Activated T-cell treated with anti-CD3 and anti-CD28 coated beads, Interleukin-2, amount 50 U/mL, for 48 hours (primary cell): Measurements from ENCODE around the gene SLC2A2.

Source experiments
- DNase-seq, 2 experiments: peaks; one replicate each; pipeline ENCODE4 v3.0.0-alpha.2; 2020

The SLC2A2 gene

DNA sequence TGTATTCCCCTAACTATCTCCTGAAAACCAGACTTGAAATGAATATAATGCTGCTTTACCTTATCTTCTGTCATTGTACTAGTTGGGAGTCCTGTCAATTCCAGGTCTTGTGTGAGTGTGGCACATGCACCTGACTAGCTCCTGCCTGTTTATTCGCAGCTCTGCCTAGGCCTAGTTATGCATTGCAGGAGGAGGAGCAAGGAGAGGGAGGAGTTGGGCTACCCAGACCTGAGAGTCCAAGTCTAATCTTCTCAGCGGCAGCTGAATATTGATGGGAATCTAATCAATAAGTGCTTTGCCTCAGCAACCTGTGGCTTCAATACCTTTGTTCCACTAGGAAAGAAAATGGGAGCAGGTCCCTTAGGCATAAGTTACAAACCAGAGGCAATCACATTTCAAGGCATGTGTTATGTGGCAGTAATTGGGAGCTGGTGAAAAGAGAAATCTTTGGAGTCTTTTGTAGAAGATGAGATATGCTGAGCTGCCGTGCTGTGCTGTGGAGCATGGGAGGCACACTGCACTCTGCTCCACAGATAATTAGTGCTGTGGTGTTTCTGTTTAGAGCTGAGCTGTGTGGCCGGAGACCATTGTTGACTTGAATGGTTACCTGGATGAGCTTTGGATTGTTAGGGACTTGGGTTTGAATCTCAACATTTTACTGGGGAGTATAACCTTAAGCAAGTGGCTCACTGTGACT lies at the start of gene SLC2A2:
TSS of gene SLC2A2 (minus strand) at position 124 of the 697 bp plus-strand sequence. CDS start at position 74, 50 bp downstream.
- no peak for DNase-seq

DNA sequence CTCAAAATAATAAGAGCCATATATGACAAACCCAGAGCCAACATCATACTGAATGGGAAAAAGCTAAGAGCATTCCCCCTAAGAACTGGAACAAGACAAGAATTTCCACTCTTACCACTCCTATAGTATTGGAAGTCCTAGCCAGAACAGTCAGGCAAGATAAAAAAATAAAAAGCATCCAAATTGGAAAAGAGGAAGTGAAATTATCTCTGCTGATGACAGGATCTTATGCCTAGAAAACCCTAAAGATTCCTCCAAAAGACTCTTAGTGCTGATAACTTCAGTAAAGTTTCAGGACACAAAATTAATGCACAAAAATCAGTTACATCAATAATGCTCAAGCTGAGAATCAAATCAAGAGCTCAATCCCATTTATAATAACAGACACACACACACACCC lies 45.9 kb upstream of the SLC2A2 start:
- DNase-seq: no peak

DNA sequence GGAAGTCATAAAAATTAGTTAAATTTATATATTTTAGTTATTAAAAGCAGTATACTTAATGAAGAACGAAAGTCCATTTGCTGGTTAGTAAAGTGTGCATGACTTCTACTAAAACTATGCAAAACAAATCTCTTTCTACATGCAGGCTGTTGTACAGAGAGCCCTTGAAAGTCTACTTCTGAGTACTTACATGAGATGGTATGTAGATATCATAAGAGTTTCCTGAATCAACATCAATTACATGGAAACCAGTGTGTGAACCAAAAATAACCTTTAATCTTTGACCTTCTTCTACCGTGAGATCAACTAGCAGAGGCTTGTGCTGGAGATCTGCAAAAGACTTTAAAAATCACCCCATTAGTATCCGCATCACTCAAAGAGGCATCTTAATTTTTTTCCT lies 42.1 kb upstream of the SLC2A2 start:
- no peak for DNase-seq

DNA sequence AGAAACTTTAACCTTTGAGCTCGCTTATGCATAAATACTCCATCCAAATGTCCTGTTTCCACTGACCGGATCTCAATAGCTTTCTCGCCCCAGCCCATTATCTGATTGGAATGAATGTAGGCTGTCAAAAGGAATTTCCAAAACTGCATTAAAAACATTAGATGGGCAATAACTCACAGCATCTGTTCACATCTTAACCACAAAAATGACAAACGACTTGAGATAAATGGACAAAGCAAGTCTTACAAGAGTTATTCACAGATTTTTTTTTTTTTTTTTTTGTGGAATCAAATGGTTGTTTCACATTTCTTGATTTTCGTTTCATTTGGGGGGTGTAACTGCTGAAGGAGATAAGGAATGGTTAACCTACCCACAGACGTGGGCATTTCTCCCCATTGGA lies 39.7 kb upstream of the SLC2A2 start:
- DNase-seq: no peak

DNA sequence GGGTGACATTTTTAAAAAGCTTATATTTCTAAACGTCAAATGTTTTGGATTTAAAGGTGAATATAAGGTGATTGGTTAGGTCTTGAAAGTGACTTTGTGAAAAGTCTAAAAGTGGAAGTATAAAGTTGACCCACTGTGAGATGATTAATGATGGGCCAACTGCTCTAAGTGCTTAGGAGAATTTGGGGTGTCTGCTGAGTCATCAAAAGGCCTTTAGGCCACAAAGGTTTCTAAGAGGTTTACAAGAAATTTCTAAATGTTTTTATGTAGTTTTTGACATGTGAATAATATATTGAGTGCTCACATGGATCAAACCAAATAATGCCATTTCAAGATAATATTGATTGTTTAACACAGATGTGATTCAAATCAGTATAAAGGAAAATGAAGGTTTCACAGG lies 39.2 kb upstream of the SLC2A2 start:
- DNase-seq: no peak

DNA sequence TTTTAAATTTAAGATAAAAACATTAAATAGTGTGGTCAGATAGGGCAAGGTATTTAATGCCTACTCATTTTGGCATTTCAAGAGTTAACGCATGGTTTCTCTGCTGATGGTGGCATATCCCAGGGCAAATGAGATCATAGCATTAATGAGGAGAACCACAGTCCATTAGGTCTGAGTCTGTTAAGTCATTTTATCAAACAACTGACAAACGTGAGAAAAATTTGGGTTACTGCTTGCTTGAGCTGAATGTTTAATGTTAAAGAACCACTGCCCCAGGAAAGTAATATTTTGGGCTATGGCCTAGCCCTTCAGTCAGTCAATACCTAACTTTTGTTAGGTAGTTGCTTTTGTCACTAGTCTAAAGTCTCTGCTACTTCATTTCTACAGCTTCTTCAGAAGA lies 37.9 kb upstream of the SLC2A2 start:
- no peak for DNase-seq

DNA sequence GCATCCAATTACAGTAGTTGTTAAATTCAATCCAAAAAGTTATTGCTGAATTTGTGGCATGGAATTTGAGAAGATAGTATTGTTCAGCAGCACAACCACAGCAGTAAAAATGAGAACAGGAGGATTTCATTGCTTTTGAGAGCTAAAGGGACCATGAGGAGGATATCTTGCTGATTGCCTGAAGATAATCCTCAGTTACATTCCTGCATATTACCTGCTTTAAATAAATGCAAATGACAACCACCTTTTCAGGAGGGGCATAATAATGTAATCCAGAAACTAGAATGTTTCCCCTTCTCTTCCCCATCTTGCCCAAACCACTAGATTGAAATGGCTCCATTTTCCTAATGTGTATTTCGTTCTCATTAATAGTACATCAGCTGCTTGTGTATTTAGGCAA lies 35.2 kb upstream of the SLC2A2 start:
- DNase-seq: no peak

DNA sequence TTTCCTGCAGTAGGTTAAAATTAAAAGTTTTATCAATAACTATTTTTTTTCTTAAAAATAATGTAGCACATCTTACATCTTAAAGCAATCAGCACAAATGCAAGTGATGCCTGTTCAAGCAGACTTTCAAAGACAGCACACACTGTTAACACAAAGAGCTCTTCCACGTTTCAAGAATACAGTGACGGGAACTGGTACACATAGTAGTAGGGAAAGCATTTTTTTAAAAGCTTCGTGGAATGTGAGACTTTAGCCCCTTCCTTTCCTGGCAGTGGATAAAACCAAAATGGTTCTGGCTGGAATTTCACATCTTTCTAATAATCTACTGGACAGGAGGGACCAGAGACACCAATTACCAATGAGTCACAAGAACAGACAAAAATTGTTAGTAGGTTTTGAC lies 33.5 kb upstream of the SLC2A2 start:
- DNase-seq: no peak

DNA sequence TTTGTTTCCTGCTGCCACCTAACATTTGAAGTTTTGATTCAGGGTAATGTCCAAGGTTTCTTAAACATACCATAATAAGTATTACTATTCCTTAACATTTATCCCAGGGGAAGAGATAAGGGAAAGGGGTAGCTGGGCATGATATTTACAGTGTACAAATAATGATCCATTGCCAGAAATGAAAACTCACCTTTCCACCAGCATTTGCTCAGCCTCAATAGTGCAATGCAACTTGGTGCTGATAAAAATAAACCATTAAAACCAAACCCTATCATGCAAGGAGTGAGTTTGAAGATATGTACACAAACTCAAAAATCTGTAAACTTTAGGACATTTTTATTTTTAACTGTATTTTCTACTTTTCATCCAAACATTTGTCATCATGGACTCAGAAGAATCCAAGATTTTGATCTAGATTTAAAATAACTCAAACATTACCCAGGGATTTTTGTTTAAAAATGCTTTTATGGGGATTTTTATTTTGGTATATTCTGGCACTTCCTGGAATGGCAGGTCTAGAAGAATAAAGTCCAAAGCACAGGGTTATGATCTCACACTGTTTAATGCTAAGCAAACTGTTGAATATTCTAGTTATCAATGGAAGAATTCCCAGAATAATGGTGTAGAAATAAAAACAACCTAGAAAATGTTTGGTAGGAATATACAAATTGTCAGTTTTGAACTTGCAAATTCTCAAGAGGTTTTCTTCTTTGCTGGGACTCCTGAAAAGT lies 32.5 kb upstream of the SLC2A2 start:
- no peak for DNase-seq

DNA sequence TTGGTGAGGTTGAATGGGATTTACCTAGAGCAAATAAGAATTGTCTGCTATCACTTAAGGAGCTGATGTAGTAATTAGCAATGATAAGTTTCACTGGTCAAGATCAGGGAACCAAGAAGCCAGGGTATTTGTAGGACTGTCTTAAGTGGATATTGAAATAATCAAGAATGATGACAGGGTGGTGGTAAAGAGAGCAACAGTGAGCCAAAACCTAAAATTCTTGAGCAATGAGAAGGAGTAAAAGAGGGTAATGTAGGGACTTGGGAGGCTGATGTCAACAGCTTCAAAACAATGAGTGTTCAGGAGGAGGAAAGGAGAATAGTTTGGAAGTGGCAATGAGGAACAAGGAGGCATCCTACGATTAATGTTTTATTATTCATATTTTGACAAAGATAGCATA lies 31.5 kb upstream of the SLC2A2 start:
- no peak for DNase-seq

DNA sequence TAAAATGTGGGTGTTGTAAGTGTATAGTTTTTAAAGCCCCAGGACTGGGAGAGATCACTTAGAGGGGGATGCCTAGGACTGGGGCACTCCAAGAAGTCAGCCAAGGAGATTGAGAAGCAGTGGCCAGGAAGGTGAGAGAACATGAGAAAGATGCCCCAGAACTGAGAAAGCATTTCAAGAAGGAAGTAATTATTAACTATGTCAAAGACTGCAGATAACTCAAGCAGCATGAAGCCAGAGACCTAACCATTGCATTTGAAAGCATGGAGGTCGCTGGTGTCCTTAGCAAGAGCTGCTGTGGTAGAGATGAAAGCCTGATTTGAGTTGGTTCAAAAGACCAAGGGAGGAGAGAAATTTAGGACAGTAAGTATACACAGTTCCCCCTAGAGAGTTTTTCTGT lies 30.6 kb upstream of the SLC2A2 start:
- no peak for DNase-seq

DNA sequence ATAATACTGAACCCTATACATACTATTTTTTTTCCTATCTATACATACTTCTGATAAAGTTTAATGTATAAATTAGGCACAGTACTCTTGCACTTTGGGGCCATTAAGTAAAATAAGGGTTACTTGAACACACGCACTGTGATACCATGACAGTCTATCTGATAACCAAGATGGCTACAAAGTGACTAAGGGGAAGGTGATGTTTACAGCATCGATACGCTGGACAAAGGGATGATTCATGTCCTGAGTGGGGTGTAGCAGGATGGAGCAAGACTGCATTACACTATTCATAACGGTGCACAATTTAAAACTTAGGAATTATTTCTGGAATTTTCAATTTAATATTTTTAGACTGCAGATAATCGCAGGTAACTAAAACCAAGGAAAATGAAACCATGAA lies 30.0 kb upstream of the SLC2A2 start:
- no peak for DNase-seq

DNA sequence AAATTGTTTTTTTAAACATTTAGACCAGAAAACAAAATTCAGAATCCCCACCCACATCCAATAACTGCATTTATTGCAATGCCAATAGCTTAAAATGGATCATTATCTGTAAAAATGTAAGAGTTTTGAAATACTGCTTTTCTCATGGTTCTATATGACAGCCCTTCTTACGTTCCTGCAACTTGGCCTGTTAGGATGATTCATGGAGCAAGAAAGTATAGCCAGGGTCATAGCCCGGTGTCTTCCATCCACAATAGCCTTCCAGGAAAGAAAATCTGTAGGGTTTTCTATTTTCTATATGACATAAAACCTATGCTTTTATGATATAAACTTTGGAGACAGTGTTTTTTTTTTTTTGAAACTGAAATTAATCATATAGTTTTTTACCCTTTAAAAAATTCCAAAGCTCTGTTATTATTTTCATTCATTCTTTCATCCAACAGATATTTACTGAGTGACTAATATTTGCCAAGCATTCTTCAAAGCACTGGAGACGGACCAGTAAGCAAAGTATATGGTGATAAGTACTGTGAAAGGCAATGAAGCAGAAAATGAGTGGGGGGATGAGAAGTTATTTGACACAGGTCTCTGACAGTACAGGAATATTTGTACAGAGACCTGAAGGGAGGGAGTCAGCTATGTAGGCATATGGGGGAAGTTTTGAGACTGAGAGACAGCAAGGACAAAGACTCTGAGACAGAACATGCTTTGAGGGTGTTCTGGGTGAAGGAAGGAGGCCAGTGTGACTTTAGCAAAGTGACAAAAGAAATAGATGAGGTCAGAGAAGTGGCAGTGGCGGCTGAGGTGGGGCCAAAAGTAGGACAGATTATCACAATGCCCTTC lies 29.0 kb upstream of the SLC2A2 start:
- no peak for DNase-seq

DNA sequence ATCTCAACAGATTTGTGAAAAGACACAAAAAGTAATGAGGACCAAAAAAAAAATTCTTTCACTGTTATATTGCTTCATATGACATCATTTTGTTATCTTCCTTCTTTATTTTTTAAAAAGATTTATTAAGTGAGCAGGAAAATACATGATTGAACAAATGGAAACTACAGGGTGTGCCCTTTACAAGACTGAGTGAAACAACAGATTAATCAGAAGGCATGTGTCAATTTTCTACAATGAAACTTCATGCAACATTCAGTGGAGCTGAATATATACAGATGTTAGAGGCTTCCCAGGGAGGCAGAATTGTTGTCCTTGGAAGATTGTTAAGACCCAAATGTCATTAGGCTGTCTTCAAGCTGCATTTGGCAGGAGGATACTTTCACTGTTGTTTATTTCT lies 28.4 kb upstream of the SLC2A2 start:
- no peak for DNase-seq

DNA sequence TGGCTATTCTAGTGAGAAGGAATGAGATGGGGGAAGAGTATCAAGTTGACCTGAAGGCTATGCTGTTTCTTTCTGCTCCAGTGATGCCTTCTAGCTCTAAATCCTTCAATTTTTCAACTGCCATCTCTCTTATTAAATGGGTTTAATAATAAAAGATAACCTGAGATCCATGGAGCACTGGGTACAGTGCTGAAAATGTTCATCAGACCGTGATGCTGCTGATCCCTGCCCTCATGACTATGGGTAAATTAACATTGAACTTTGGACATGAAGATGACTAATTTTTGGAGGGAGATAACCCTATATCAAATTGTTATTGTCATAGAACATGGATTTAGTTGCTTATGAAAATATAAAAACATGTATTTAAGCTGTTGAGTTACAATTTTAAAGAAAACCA lies 27.7 kb upstream of the SLC2A2 start:
- DNase-seq: no peak

DNA sequence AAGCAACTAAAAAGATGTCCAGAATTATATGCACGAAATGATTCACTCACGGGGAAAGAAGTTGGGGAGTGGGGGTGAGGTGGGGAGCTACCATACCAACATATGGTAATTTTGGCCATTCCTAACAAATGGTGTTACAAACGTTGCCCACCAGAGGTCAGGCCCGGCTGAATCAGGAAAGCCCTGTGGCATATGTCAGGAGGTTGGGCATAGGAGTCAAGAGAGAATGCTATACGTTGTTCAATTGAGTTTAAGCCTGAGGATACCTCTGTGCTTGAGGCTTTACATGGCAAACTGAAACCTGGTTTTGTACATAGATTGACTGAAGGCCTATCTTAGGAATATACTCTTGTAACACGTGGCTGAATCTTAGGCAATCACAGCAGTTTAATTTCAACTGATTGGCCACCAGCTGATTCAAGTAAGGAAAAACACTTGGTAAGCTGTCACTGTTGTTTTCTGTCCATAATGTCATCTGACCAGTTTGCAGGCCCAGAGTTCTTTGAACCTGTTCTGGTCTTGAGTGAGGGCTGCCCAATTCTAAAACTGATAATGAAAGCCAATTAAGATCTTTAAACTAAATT lies 23.4 kb upstream of the SLC2A2 start:
- peak; percentile 48 to 60 for DNase-seq

DNA sequence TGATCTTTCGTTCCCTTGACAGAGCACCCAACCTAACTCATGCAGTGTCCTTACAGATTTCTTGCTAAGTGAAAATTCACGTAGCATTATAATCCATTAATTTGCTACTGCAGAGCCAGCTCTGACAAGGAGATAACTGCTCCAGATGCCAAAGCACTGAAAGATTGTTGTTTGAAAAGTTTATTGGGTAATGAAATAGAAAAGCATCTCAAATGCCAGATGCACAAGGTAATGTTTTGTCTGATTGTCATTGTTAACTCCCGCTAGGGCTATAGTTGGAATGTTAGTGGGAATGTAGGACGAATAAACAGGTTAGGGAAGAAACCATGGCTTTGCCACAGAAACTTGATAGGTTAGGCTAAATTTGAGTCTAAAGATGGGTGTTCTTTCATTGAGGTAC lies 20.2 kb upstream of the SLC2A2 start:
- no peak for DNase-seq

DNA sequence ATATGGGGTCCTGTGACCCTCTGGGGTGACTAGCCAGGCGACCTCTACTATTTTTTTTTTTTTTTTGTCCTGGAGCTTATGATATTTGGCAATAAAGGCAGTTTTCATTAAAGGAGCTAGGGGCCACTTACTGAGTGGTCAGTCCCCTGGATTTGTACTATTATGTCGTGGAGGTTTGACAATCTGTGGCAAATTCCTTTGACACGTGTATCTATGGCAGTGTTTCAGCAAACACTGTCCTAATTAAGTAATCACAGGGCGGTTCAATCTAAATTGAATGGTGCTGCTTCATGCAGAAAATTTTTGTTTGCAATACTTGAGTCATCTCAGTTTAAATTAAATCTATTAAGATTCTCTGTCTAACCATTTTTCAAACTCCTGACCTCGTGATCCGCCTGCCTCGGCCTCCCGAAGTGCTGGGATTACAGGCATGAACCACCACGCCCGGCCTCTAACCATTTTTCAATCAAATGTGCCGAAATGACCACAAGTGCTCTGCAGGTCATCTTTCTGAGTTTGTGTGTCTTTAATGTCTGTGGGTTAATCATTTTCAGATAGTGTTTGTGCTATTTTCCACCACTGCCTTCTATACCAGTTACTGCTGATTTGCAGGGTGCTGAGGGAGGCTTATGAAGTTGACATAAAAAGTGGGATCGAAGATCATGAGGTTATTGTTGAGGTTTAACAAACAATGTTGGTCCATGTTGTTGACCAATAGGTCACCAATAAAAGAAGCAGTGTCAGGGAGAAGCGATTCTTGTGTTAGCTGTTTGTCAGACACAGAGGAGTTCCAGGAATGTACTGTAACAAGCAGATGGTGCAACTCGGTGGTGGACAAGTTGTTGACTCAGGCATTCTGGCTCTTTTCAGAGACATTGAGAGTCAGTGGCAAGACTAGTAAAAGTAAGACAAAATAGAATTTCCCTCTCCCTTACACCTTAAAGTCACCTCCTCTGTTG lies 18.6 kb upstream of the SLC2A2 start:
- DNase-seq: no peak

DNA sequence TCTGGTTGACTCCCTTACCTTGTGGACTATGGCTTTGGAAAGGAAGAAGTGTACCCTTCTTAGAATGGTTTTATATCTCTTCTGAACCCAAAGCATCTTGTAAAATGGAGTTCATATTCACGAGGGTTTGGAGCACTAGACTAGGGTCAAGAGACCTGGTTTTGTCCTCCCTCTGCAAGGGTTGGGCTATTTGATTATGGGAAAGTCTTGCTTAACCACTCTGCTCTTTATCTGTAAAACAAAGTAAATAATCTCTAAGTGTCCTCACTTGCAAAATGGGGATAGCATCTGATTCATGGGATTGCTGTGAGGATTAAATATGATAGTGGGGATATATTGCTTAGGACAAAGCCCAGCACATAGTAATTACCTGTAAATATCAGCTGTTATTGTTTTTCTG lies 17.9 kb upstream of the SLC2A2 start:
- no peak for DNase-seq

DNA sequence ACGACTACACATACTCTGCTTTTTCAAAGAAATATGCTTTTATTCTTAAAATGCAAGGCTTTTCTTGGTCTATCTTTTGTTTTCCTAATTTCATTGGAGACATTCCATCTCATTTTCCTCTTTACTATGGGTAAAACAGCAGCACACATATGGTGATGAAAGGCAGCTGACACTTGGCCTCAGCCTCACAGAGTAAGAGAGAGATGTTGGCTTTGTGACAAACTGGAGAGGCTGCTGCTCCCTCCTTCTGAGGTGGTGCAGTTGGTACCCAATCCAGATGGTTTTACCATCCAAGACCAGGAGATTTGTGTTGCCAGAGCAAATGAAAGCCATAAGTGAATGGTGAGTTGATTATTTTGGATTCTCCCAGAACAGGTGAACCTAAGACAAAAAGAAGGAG lies 13.2 kb upstream of the SLC2A2 start:
- no peak for DNase-seq

DNA sequence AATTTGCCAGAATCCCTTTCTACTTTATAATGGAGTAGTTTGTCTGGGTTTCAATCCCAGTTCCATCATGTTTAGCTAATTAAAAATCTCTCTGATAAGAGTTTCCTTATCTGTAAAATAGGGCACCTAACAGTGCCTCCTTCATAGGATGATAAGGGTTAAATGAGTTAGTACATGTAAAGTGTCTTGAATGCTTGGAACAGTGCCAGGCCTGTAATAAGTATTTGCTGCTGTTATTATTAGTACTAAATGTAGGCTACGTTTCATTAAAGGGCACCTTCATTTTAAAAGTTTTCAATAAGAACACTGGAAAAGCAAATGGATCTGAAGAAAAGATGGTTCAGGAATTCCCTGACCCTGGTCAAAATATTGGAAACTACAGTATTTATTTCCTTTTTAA lies 11.8 kb upstream of the SLC2A2 start:
- no peak for DNase-seq

DNA sequence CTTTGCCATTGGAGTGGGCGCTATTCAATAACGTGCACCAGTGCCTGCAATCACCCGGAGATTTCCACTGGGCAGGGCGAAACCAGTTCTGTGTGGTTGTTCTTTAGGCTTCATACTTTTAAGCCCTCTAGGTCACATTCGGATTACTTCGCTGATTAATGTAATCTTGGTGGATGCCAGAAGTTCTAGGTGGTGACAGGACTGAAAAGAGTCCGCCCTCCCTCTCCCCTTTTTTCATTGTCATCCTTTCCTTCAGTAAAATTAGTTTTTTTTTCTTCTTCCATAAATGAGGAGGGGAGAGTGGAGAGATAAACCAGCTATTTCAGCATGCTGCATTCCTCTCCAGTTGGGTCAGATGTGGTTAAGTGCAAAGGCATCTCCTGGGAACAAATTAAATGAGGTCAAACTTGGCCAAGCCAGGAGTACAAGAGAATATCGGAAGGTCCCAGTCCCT lies 2.3 kb upstream of the SLC2A2 start:
- DNase-seq: no peak
